ENCODE results near the gene HADHA.

The HADHA gene

DNA sequence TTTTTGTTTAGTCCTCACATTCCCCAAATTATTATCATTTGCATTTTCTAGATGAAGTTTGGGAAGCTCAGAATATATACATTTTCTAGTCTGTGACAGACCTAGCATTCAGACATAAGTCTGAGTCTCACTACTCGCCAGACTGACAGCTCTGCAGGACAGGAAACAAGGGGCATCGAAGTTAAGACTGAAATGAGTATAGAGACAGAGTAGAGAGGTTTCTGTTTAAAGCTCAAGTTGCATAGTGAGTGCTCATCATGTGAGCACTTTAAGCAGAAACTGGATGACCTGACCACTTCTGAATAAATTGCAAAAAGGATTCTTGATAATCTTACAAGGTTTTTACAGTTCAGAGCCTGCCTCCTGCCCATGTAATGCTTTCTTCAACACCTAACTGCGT is 1.4 kb upstream of the HADHA start:
- in situ Hi-C loops (cut with HindIII; ENCODE audit: low sequenced_read_pairs) = no loop called here

DNA sequence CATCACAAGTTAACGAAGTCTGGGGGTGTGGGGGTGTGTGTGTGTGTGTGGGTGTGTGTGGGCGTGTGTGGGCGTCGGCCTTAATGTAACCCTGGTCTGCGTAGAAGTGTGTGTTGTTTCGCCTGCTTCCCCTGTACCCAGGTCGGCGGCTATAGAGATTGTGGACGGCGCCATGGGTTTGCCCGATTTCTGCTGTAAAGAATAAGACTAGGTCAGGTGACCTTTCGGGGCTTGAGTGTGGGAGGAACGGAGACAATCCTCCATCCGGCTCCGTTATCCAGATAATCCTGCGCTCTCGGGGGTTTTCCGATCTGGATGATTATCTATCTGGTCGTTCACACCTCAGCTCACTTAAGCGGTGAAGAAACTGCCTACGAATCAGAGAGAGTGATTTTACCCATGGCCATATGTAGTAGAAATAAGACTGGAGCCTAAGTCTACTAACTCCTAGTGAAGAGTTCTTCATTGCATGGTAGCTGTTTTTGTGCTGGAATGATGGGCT is 850 bp upstream of the HADHA start:
- in situ Hi-C loops (cut with HindIII; ENCODE audit: low sequenced_read_pairs) = no loop called here

DNA sequence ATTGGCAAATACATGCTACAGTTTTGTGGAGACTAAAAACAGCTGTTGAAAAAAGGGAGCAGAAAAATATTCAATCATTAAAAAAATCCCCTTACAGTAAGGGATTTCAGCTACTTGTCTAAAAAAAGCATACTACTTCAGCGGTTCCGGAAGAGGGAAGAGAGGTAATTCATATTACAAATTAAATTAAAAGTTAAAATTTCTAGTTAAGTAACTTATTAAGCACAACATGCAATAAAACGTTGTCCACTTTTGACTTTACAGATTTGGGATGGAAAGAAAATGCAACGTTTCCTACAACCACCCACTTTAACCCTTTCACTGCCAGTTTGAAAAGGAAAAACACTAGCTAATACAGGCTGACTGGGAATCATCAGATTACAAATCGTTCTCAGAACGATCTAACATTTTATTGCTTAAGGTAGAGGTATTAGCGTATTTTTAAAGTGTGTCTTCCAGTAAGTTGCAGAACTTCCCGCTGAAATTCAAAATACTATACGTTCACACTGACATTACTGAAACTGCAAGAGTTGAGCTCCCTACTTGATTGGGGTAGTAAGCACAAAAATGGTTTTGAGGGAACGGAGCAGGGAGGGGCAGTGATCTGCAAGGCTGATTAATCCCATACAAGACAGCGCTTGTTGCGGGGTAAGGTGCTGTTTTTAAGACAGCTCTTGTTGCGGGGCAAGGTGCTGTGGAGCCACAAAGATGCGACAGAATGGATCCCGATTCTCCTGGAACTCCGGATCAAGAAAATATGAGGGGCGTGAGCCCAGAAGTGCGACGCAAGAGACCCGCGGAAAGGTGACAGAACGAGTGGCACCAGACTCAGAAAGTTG is 743 bp downstream of the HADHA start:
- in situ Hi-C loops (cut with HindIII; ENCODE audit: low sequenced_read_pairs) = no loop called here

DNA sequence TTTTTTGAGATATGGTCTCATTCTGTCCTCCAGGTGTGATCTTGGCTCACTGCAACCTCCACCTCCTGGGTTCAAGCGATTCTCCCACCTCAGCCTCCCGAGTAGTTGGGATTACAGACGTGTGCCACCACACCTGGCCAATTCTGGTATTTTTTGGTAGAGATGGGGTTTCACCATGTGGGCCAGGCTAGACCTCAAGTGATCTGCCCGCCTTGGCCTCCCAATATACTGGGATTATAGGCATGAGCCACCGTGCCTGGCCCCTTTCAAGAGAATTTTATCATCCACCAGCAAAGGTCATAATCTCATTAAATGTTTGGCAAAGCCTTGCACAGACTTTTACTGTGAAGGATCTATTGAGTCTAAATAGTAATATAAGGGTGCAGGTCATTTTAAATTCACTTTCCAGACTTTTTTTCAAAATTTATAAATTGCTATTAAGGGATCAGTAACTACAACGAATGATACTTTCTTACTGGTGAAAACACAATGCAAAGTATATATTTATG is 2.5 kb downstream of the HADHA start:
- in situ Hi-C loops (cut with HindIII; ENCODE audit: low sequenced_read_pairs) = no loop called here

DNA sequence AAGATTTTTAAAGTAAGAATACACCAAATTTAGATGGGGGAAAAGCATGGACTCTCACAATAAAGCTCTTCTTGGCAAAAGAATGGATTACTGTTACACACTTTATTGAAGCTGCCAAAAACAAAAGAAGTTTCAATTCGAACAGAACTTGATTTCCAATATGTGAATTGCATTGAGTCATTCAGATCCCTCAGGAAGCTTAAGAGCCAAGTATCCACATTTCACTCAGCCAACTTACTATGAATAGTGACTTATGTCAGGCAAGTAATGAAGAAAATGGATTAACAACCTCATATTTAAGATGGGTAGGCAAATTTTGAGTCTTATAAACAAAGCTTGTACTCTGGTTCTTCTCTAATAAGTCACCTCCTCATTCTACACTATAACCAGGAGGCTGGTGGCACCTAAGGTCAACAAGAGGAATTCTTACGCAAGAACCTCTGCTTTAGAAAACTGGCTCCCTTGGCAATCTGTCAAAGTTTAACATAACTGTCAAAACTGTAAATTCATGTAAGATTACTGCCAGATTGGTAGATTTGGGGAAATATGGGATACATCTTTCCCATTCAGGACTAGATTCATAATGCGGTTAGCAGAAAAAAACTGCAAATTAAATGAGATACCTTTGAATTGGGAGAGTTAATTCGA is 6.0 kb downstream of the HADHA start:
- in situ Hi-C loops (cut with HindIII; ENCODE audit: low sequenced_read_pairs) = no loop called here

DNA sequence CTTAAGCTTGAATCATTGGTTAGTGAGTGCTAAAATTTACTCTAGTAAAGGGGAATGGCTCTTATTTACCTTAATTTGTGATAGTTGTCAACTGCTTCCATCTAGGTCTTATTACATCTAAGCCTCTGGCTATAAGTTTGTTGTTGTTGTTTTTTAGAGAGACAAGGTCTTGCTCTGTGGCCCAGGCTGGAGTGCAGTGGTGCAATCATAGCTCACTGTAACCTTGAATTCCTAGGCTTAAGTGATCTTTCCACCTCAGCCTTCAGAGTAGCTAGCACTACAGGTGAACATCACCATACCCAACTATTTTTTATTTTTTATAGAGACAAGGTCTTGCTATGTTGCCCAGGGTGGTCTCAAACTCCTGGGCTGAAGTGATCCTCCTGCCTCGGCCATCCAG is 6.6 kb downstream of the HADHA start:
- in situ Hi-C loops (cut with HindIII; ENCODE audit: low sequenced_read_pairs) = no loop called here

DNA sequence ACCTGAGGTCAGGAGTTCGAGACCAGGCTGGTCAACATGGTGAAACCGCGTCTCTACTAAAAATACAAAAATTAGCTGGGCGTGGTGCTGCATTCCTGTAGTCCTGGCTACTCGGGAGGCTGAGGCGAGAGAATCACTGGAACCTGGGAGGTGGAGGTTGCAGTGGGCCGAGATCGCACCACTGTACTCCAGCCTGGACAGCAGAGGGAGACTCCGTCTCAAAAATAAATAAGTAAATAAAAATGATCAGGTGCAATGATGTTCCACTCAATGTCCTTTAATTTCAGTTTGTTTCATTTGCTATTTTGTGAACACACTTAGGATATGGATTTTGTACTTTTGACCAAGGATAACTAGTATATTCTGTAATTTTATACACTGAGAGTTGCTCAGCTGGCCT is 9.3 kb downstream of the HADHA start:
- in situ Hi-C loops (cut with HindIII; ENCODE audit: low sequenced_read_pairs) = no loop called here

DNA sequence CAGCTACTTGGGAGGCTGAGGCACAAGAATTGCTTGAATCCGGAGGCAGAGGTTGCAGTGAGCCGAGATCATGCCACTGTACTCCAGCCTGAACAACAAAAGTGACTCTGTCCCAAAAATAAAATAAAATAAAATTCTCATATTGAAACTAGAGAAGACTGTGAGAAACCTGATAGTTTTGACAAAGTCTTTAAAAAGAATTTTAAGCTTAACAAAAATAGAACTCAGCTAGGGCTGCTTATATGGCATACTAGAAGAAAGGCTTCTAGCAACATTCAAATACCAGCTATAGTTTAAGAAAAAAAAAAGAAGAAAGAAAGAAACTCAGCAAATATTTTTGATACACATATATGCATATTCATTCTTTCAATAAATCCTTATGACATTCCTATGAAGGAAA is 13.6 kb downstream of the HADHA start:
- in situ Hi-C loops (cut with HindIII; ENCODE audit: low sequenced_read_pairs) = no loop called here

DNA sequence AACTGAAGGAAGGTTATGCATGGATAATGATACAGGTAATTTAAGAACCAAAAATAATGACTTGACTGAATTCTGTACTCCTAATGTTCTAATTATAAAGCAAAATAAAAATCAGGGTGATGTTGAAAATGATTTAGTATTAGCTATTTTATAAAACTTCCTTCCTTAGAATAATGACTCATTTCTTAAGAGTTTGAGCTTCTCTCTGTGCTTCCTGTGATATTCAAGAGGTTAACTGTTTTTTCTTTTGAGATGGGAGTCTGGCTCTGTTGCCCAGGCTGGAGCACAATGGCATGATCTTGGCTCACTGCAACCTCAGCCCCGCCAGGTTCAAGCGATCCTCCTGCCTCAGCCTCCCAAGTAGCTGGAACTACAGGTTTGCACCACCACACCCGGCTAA is 14.8 kb downstream of the HADHA start:
- in situ Hi-C loops (cut with HindIII; ENCODE audit: low sequenced_read_pairs) = no loop called here

DNA sequence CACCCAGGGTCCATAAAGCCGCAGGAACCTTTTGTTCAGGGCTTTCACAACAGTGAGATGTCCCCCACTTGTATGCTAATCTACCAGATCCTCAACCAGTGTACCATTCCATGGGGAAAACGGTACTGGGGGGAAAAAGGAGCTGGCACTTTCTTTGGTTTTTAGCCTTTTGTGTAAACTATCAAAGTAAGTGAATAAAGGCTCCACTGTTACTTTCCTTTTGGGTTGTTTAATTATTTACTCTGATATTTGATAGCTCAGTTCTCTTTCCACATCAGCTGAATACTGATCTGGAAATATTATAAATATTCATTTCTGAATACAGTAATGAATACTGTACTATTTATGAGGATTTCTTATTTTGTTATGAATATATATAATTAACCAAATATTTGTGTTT is 20.3 kb downstream of the HADHA start:
- in situ Hi-C loops (cut with HindIII; ENCODE audit: low sequenced_read_pairs) = no loop called here

DNA sequence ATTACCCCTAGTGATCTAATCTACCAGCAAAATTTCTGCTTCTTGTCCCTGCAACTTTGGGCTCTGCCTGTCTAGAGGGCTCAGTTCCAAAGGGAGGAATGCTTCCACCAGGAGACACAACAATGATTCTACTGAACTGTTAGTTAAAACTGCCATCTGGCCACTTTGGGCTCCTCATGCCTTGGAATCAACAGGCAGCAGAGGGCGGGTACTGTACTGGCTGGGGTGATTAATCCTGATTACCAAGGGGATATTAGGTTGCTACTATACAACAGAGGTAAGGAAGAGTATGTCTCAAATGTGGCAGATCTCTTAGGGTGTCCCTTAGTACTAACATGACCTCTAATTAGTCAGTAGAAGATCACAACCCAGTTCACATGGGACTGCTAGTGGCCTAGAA is 21.4 kb downstream of the HADHA start:
- in situ Hi-C loops (cut with HindIII; ENCODE audit: low sequenced_read_pairs) = no loop called here

DNA sequence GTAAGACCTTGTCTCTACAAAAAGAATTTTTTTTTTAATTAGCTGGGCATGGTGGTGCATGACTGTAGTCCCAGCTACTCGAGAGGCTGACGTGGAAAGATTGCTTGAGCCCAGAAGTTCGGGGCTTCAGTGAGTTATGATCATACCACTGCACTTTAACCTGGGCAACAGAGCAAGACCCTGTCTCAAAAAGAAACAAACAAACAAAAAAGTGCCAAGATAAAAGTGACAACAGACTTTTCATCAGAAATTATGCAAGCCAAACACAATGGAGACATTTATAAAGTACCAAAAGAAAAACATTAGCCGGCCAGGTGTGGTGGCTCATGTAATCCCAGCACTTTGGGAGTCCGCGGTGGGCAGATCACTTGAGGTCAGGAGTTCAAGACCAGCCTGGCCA is 26.7 kb downstream of the HADHA start:
- in situ Hi-C loops (cut with HindIII; ENCODE audit: low sequenced_read_pairs) = no loop called here

DNA sequence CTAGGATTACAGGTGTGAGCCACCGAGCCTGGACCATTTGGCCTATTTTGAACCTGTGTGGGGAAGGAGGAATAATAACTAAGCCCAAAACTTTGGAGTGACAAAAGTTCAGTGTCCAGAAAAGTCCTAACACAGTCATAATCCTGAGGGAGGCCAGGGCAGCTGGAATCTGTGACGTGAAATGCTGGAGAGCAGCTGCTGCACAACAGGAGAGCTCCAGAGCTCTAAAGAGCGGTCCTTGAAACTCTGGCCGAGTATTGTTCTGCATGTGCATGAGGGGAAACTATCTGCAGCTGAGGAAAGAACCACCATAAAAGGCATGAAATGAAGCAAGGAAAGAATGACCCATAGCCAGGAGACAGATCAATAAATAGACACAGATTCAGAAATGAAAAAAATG is 27.8 kb downstream of the HADHA start:
- in situ Hi-C loops (cut with HindIII; ENCODE audit: low sequenced_read_pairs) = no loop called here

DNA sequence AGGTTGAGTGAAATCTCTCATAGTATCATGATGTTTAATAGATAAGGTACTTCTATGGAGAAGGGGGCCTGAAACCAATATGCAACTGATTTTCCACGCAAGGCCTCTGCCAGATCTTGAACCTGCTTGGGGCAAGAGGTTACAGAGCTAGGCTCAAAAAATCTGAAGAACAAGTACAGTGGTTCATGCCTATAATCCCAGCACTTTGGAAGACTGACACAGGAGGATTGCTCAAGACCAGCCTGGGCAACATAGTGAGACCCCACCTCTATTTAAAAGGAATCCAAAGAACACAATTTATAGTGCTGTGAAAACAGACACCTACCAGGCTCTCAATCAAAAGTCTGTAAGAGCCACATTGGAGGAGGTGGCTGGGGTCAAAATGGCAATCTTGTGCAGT is 28.6 kb downstream of the HADHA start:
- in situ Hi-C loops (cut with HindIII; ENCODE audit: low sequenced_read_pairs) = no loop called here

DNA sequence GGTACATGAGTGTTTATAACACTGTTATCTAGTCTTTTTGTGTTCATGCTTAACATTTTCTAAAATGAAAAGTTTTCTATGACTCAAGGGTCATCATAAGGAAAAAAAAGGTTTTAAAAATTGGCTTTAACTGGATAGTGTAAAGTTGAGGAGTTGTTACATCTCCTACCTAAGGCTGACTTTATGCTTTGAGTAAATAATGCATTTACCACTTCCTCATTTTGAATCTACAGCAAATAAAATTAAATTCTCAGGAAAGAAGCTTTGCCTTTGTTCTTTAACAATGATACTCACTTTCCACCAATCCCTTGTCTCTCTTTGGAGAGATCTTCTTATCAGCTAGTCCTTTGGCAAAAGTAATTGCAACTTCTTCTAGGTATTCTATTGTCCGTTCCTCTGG is 29.7 kb downstream of the HADHA start:
- in situ Hi-C loops (cut with HindIII; ENCODE audit: low sequenced_read_pairs) = loop anchor here (5.0 kb wide), 1 partner anchor 38 kb away; no protein-coding TSS in a partner anchor

DNA sequence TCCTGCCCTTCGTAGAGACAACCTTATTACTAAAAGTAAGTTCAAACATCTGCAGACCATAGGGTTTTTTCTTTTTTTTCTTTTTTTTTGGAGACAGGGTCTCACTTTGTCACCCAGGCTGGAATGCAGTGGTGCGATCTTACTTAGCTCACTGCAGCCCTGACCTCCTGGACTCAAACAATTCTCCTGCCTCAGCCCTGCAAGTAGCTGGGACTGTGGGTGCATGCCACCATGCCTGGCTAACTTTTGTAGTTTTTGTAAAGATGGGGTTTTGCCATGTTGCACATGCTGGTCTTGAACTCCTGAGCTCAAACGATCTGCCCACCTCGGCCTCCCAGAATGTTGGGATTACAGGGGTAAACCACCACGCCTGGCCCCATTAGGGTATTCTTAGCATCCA is 32.4 kb downstream of the HADHA start:
- in situ Hi-C loops (cut with HindIII; ENCODE audit: low sequenced_read_pairs) = loop anchor here (5.0 kb wide), 1 partner anchor 40 kb away; no protein-coding TSS in a partner anchor

DNA sequence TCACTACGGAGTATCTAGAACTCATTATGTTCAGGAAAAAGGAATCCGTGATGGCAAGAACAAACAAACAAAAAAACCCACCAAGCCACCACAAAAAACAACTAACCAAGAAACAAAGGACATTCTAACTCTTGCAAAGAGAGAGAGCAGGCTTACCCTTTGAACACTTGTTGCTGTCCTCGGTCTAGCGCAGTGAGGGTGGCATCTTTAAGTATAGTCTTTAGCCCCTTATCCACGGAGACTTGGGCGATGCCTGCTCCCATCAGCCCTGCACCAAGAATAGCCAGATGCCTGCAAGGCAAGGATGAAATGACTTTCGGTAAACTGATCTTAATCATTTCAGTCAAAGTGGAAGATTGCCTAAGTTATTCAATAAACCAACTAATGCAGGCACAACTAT is 40.5 kb downstream of the HADHA start:
- in situ Hi-C loops (cut with HindIII; ENCODE audit: low sequenced_read_pairs) = no loop called here

DNA sequence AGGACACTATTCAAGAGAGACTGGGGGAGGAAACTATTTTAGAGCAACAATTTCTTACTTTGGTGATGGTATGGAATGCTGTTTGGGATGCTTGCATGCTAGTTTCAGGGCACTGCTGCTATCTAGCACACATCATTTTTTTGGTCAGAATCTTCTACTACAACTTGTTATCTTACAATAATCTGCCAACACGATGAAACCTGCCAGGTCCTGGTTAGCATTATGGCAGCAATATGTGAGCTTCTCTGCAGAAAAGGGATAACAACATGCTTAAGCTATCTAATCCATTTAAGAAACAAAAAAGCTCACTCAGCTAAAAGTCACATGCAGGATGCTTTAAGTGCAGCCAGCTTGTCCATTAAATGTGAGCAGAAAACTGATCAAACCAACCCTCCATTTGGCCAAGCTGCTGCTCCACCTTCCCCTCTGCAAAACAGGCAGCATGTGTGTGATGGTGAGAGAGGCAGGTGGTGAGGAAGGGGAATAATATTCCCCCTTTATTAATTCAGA is 41.4 kb downstream of the HADHA start:
- in situ Hi-C loops (cut with HindIII; ENCODE audit: low sequenced_read_pairs) = no loop called here

DNA sequence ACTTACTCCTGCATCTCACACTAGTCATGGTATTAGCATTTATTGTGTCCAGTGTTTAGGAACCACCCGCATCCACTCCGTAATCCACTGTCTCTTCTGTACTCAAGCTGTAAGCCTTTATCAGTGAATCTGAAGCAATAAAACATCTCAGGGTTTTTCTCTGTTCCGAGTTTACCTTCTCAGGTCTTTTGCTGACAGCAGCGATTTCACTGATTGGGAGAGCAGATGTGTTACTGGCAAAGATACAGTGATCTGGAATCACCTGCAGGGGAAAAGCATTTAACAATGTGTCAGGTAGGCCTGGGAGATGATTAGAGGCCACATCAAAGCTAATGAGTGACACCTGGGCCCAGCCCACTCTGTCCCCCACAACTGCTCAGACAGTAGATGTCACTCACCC is 46.9 kb downstream of the HADHA start:
- in situ Hi-C loops (cut with HindIII; ENCODE audit: low sequenced_read_pairs) = no loop called here

DNA sequence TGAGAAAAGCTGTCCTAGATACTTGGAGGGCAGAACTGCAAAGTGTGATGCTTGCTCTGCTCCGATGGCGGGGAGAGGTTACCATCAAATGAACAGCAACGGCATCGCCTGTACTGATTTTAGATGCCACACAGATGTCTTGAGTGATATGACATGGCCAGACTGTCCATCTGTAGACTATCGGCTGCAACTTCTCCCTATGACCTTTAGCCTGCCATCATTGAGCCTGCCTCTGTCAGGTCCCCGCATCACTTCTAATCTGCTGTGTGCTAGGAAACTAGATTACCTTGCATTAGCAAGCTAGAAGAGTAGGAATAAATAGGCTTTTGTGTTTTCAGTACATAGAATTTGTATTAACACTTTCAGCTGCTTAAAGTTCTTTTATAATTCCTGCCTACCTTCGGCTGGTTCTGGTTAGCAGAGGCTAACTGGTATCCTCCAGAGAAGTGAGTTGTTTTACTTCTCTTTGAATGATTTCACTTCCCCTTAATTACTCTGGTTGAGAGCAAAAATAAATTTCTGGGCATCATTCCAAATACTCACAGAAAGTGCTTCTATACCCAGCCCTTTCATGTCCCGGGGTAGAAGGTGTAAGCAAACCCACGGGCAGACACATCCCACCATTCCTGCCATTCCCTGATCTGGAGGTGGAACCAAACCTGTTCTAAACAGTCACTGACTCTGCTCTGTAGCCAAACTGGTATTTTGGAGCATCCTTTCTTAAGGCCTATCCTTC is 47.6 kb downstream of the HADHA start:
- in situ Hi-C loops (cut with HindIII; ENCODE audit: low sequenced_read_pairs) = no loop called here

All from endothelial cell of hepatic sinusoid (primary cell).